ENCODE results near the gene CDH4. TPM values are rescaled to one million over a fixed set of nuclear protein-coding genes. Genes with fewer than 3 reads are reported as not detected.

Gene CDH4
- total and polyA plus RNA-seq, 12 donors: 0.04 to 0.25 (median 0.08) TPM; not detected in 5

DNA sequence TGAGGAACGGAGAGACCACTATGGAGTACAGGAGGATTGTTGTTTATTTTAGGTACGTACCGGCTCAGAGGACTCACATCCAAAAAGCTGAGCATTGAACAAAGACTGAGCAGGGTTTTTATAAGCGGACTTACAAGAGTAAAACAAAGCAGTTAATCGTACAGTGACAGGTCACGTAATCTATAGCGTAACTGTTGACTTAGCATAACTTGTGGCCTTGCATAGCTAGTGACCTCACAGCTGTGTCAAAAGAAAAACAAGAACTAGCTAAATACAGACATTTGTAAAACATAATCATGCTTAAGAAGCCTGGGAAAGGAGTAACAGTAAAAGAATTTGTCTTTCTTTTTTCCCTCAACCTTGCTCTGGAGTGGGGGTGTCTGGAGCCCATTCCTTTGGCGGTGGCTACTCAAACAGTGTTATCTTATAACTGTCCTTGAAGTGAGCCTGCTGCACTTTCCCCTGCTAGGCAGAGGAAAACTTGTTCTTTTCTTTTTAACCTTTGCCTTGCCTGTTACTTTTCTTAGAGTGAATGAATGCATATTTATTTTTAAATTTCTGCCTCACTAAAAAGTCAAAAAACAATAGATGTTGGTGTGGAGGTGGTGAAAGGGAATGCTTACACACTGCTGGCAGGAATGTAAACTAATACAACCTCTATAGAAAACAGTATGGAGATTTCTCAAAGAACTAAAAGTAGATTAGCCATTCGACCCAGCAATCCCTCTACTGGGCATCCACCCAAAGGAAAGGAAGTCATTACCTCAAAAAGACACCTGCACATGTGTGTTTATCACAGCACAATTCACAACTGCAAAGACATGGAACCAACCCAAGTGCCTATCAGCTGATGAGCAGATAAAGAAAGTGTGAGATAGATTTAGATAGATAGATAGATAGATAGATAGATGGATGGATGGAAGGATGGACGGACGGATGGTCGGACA is 704.6 kb downstream of the CDH4 start:
- Histone ChIP-seq H3K27me3 (peaks cover 0 to 29% (median 9%) of the 10 kb centered on the region in 7 donors), H3K36me3 (no peaks in the 10 kb centered on the region), H3K9me3 (no peaks in the 10 kb centered on the region), H3K4me1 (no peaks in the 10 kb centered on the region), H3K27ac (no peak overlapping the region), H3K4me3 (no peak overlapping the region)
- intact Hi-C loops (cut with DNase I): no loop called here
- DNase-seq: no peak
- WGBS, 2 donors: 48 to 51% methylated on average over 12 of the region's 12 CpGs
- ATAC-seq: no peak
- no peak for TF ChIP-seq CTCF (IDR thresholded peaks at IDR 0.05)

DNA sequence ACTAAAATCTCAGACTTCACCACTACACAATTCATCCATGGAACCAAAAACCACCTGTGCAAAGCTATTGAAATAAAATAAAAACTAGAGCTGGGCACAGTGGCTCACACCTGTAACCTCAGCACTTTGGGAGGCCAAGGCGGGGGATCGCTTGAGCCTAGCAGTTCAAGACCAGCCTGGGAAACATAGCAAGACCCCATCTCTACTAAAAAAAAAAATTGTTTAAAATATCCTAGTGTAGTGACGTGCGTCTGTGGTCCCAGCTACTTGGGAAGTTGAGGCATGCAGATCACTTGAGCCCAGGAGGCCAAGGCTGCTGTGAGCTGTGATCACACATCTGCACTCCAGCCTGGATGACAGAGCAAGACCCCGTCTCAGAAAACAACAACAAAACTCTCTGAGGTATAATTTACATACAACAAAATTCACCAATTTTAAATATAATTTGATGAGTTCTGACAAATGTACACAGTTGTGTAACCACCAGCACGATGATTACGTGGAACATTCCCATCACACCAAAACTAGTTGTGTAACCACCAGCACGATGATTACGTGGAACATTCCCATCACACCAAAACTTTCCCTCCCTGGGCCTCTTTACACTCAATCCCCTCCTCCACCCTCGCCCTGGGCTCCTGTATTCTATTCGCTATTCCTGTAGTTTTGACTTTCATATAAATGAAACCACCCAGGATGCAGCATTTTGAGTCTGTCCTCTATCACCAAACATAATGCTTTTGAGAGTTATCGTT is 706.1 kb downstream of the CDH4 start:
- DNase-seq: no peak
- Histone ChIP-seq H3K27me3 (peaks cover 0 to 20% (median 0%) of the 10 kb centered on the region in 7 donors), H3K4me3 (no peak overlapping the region), H3K9me3 (no peaks in the 10 kb centered on the region), H3K4me1 (no peaks in the 10 kb centered on the region), H3K36me3 (no peaks in the 10 kb centered on the region), H3K27ac (no peak overlapping the region)
- WGBS, 2 donors: 83 to 89% methylated on average over 12 of the region's 12 CpGs
- intact Hi-C loops (cut with DNase I): no loop called here
- no peak for TF ChIP-seq CTCF (IDR thresholded peaks at IDR 0.05)
- no peak for ATAC-seq

GRCh38 chr20:61958773-61959700 is 707.0 kb downstream of the CDH4 start:
- H3K4me3 ChIP-seq: no peak overlapping the region
- H3K27me3 ChIP-seq: peaks cover 0 to 17% (median 0%) of the 10 kb centered on the region in 7 donors
- WGBS, 2 donors: 69 to 70% methylated on average over 22 of the region's 22 CpGs
- TF ChIP-seq CTCF (IDR thresholded peaks at IDR 0.05): no peak
- no peak for DNase-seq
- ATAC-seq: no peak
- H3K9me3 ChIP-seq: no peaks in the 10 kb centered on the region
- H3K4me1 ChIP-seq: no peaks in the 10 kb centered on the region
- no peaks in the 10 kb centered on the region for H3K36me3 ChIP-seq
- H3K27ac ChIP-seq: no peak overlapping the region
- intact Hi-C loops (cut with DNase I): no loop called here

DNA sequence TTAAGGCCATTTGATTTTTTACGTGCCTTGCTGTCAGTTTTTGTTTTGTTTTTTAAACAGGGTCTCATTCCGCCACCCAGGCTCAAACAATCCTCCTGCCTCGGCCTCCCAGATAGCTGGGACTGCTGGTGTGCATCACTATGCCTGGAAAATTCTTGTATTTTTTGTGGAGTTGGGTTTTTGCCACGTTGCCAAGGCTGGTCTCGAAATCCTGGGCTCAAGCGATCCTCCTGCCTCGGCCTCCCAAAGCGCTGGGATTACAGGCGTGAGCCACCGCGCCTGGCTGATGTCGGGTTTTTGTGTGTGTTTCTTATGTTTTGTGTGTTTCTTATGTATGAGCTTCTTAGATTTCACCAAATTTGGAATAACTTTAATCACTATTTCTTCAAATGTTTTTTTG is 708.8 kb downstream of the CDH4 start:
- no peaks in the 10 kb centered on the region for H3K36me3 ChIP-seq
- no peaks in the 10 kb centered on the region for H3K4me1 ChIP-seq
- no peak overlapping the region for H3K4me3 ChIP-seq
- WGBS, 2 donors: 89 to 93% methylated on average over 12 of the region's 12 CpGs
- DNase-seq (no peak), ATAC-seq (no peak)
- no peak for TF ChIP-seq CTCF (IDR thresholded peaks at IDR 0.05)
- H3K27ac ChIP-seq: no peak overlapping the region
- H3K9me3 ChIP-seq: no peaks in the 10 kb centered on the region
- peaks cover under 1 to 26% (median 16%) of the 10 kb centered on the region in 7 donors for H3K27me3 ChIP-seq
- intact Hi-C loops (cut with DNase I): no loop called here

Measured in heart right ventricle (tissue), 16 donors.